ENCODE data around the gene MAN2B2.

Gene MAN2B2

GRCh38 chr4:6574747-6575502 is at the start of gene MAN2B2:
Gene MAN2B2 (plus strand): TSS chr4:6575189. CDS start chr4:6575211, 22 bp downstream.
- DNase-seq, result peak in 1 of 2 experiments; percentile 61

DNA sequence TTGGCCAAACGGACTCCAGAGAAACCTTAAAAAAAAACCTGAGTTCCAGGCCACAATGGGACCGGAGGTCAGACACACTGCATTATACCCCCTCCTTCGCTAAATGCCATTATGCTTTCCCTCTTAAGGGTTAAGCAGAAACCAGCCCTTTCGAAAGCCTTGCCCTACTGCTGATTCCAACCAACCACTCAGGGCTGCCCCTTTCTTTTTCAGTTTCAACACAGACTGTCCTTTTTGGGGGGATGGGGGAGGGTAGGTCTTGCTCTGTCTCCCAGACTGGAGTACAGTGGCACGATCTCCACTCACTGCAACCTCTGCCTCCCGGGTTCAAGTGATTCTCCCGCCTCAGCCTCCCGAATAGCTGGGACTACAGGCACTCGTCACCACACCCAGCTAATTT is 49.5 kb upstream of the MAN2B2 start:
- DNase-seq, result no peak

- no peak for DNase-seq
Observed at GRCh38 chr4:6526156-6526555, 48.8 kb upstream of the MAN2B2 start.

DNA sequence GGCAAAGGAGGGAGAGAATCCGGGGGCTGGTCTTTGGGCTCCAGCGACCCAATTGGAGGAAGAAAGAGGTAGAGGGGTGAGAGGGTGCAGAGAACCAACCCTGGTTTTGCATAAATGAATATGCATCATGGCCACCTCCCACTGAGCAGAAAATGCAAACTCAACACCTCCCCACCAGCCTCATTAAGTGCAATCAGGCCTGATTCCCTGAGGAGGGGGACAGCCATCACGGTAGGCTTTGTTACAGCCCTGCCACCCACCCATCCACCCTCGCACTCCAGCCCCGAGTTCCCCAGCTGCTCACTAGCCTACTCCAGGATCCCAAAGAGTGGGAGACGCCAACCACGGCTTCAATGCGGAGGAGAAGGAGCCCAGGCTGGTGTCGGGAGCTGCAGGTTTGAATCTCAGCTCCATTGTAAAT is 48.3 kb upstream of the MAN2B2 start:
- no peak for DNase-seq

DNA sequence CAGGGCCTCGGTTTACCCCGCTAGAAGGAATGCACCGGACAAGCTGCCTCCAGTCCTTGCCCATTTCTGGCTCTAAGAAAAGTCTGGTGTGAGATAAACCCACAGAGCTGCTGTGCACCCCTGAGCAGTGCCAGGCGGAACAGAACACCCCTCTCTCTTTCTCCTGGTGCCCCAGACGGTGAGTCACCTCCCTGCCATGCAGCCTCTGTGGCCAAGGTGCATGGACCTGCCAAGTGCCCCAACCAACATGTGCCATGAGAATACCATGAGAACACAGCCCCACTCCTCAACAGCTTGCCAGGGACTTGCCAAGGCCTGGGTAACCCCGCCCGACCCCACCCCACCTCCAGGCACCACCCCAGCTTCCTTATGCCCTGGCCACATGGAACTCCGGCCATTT is 47.7 kb upstream of the MAN2B2 start:
- DNase-seq, result no peak

DNA sequence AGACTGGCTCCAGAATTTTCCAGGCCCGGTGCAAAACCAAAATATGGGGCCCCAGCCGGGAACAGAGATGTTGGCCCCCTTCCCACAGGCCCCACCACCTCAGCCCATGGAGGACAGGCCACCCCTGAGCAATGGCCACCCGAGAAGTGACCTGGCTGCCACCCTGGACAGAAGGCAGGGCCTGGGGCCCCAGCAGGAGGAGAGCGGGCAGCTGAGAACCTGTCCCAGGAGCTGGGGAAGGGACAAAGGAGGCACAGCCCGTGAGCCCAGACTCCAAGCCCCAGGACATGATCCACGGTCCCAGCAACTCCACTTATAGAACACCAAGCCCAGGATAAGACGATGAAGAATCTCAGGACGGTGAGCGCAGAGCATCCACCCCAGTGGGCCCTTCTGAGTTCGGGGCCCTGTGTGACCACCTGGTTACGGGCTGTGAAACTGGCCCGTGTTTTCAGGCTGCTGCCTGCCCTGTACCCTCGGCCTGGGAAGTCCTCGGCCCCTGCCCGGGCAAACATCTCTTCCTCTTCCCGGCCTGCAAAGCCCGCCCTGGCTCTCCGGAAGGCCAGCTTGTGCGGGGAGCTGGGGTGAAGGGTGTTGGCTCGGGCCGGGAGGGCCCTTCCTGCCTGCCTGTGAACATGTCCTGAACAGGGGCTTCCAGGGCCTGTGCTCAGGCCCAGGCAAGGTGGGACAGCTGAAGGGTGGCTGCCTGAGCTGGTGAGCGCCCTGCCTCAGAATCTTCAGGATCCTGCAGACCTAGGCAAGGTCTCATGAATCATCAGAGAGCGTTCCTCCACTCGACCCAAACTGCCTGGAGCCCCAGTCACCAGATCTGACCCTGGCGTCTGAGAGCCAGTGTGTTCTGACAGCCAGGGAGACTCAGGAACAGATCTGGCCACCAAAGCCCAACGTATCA is 47.0 kb upstream of the MAN2B2 start:
- no peak for DNase-seq

GRCh38 chr4:6529021-6529420 is 46.0 kb upstream of the MAN2B2 start:
- no peak for DNase-seq

- no peak for DNase-seq
Observed at GRCh38 chr4:6530301-6530700, 44.7 kb upstream of the MAN2B2 start.

GRCh38 chr4:6530964-6531363 is 44.0 kb upstream of the MAN2B2 start:
- no peak for DNase-seq

GRCh38 chr4:6532102-6532501 is 42.9 kb upstream of the MAN2B2 start:
- no peak for DNase-seq

DNA sequence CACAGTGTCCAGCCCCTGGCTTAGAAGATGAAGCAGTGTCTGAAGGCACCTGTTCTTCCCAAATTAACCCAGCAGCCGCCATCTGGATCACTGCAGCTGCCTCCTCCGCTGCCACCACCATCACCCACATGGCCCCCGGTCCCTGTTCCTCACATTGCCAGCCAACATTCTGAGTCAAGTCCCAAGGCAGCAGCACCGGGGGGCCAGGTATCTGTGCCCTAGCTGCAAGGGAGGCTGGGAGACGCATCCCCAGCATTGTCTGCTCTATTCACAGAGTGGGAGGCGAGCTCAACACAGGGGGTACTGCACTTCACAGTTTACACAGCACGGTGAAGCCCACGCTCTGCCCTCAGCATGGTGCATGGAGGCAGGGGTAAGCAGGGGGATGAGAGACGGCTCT is 42.3 kb upstream of the MAN2B2 start:
- no peak for DNase-seq

- DNase-seq, result no peak
Observed at GRCh38 chr4:6534050-6534449, 40.9 kb upstream of the MAN2B2 start.

- DNase-seq, result no peak
Observed at GRCh38 chr4:6534618-6535328, 40.2 kb upstream of the MAN2B2 start.

GRCh38 chr4:6535329-6535692 is 39.7 kb upstream of the MAN2B2 start:
- no peak for DNase-seq

DNA sequence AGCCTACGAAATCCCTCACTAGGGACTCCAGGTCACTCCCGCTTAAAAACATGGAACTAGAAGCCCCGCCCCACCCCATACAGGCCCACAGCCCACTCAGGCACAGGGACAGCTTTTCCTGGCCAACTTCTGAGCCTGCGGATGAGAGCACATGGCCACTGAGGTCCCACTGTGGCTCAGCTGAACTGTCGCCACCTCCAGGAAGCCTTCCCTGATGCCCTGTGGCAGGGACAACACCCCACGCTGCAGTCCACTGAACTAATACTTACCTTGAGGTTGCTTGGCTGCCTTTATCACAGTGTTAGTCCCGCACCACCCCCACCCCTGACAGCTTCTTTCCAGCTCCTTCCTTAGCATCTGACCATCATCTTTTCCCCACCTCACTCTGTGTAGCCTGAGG is 39.3 kb upstream of the MAN2B2 start:
- no peak for DNase-seq

- no peak for DNase-seq
Observed at GRCh38 chr4:6538111-6538510, 36.9 kb upstream of the MAN2B2 start.

DNA sequence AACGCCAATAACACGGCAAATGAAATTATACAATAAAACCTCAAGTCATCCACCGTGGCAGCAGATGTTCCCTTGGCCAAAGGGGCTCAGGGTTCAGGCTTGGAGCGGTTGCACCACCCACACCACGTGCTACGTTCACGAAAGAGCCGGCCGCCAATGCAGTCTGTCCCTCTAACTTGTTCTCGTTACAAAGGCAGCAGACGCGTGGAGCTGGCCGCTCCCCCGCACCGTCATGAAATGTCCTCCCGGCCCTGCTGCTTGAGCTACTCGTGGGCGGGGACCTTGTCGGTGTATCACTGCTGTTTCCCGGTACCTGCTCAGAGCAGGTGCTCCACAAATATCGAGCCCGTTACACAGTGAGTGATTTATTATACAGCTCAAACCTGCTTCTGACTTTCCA is 36.4 kb upstream of the MAN2B2 start:
- peak in 1 of 2 experiments; percentile 16 for DNase-seq

GRCh38 chr4:6539009-6539764 is 35.8 kb upstream of the MAN2B2 start:
- DNase-seq, result no peak

- DNase-seq, result no peak
Observed at GRCh38 chr4:6540879-6541278, 34.1 kb upstream of the MAN2B2 start.

DNA sequence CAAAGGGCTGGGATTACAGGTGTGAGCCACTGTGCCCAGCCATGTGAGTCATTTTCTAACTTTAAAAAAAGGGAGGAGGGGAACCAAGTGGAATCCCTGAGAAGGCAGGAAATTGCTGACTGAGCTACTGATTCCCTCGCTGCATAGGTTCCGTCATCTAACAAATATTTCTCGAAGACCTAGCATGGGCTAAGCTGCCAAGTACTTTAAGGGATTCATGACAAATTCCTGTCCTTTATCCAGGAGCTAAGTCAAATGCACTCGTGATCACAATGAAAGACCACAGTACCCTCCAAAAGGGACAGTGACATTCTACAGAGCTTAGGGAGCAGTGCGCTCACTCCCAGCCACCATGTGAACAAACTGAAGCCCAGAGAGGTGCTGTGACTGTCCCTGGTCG is 33.2 kb upstream of the MAN2B2 start:
- no peak for DNase-seq

DNA sequence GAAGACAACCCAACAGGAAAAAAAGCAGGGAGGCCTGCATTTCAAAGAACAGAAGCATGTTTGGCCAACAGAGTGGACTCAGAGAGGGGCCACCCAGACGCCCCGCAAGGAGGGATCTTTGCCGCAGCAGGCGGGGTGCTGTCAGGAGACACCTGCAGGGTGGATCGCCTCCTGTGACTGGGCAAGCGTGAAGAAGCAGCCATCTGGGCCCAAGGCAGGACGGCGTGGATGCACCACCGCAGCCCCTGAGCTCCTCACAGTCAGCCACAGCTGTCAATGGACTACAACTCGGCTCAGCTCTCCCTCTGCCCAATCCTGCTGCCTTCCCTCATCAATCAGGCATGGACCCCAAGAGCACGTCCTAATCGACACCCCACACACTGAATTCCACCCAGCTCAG is 32.0 kb upstream of the MAN2B2 start:
- DNase-seq, result no peak

DNA sequence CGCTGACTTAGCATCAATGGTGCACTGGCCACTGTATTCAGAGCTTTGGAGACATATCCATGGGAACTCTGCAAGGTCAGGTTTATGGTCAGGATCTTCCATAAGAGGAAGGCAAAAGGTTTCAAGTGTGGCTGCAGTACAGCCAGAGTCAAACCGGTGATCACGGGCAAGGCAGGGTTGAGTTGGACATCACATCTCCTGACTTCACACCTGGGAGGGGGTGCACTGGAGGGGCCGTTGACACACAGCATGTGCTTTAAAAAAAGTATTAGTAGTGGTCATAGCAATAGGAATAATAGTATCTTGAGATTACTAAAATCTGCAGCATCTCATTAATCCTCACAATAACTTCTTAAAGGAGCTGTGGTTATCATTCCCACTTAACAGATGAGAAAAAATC is 28.9 kb upstream of the MAN2B2 start:
- no peak for DNase-seq

Data from SHP77 (cell line).